GM12892 (cell line): ENCODE measurements around the gene WSCD1.

Experiments used
- DNase-seq: peaks from one replicate; pipeline ENCODE4 v3.0.0; 2011; ENCODE audit not compliant: insufficient read length
- FAIRE-seq: peaks from 2 replicates; lab custom pipeline; 2011; peaks lifted over from hg19 to GRCh38; lab: Jason Lieb, UNC
- POLR2A ChIP-seq: IDR thresholded peaks from 2 replicates; pipeline ENCODE4 v1.6.1; 2011; ENCODE audit warnings: low read depth, low read length, control low read depth
- POLR2AphosphoS5 ChIP-seq: IDR thresholded peaks from 2 replicates; pipeline ENCODE4 v1.6.1; 2011; ENCODE audit warnings: low read depth, low read length, control low read depth
- TAF1 ChIP-seq: IDR thresholded peaks from 2 replicates; pipeline ENCODE4 v1.6.1; 2011; ENCODE audit warnings: low read depth, mild to moderate bottlenecking, control low read depth, low read length, borderline replicate concordance

Gene WSCD1

DNA sequence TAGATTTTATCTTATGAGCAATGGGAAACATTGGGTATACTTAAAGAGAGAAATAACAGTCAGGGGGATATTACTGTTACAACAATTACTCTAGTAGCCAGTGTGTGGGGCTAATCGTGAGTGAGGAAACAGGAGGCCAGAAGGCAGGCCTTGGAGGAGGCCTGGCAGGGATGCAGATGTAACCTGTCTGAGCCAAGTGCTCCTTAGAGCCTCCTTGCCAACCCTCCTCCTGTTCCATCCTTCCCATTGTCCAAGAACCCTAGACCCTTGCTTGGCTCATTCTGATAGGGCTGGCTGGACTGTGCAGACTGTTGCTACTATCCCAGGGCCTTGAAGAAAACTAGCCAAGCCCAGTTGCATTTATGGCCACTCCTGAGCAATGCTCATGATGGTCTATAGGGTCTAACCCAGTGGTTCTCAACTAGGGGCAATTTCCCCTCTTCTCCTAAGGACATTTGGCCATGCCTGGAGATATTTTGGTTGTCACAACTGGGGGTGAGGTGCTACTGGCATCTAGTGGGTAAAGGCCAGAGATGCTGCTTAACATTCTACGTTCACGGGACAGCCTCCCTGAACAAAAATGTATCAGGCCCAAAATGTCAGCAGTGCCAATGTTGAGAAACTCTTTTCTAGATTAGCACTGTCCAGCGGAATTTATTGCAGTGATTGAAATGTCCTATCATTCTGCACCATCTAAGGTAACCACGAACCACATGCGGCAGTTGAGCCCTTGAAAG, 24.4 kb upstream of the WSCD1 start:
- TF ChIP-seq TAF1 (no peak), POLR2AphosphoS5 (no peak), POLR2A (no peak)
- DNase-seq = no peak

DNA sequence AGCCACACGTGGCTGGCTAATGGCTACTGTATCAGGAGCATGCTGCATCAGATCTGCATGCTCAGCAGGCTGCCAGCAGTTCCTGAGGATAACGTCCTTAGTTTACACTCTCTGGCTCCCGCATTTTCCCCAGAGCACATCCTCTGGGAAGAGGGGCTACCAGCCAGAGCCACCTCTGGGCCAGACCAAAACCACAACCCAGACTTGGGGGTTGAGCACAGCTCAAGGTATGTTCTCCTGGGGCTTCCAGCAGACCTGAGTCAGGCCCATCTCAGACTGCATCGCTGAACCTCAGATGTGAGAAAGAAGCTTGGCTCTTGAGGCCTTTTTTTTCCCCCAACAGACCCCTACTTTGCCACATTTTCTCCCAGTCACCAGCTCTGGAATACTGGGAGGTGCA, 23.7 kb upstream of the WSCD1 start:
- TF ChIP-seq TAF1 (no peak), POLR2A (no peak), POLR2AphosphoS5 (no peak)
- FAIRE-seq (no peak), DNase-seq (no peak)

More for the DNA sequence above, 24.4 kb upstream of the WSCD1 start:
- no peak for FAIRE-seq

DNA sequence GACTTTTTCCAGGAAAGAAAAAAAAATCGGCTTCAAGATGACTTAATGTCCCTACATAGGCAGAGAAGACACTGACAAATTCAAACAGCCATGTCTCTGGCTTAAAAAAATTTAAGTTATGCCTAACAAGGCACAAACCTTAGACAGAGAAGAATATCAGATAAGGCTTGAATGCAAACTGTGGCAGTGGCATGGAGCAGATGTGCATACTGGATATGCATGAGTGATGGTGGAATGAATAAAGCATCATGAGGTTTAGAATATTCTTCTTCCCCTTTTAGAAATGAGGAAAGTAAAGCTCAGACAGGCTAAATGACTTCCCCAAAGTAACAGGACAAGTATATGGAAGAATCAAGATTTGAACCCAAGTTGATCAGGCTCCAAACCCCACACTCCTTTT, 23.2 kb upstream of the WSCD1 start:
- no peak for TF ChIP-seq POLR2A
- no peak for TF ChIP-seq POLR2AphosphoS5
- no peak for TF ChIP-seq TAF1

DNA sequence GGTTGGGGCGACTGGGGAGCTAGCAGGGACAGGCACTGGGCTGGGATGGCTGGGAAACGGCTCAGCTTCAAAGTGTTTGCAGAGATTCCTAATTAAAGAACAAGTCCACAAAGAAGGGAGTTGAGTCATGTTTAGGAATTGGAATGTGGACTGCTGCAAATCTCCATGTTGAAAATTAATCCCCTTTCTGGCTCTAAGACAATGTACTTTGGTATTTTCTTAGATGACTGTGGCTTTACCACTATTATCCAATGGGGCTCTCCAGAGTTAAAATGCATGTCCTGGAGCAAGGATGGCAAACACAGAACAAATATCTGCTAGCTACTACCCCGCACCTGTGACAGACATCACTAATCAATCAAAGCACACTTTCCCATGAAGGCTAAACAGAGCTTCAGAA, 22.2 kb upstream of the WSCD1 start:
- no peak for FAIRE-seq

More for the DNA sequence above, 23.2 kb upstream of the WSCD1 start:
- no peak for FAIRE-seq
- DNase-seq = no peak

DNA sequence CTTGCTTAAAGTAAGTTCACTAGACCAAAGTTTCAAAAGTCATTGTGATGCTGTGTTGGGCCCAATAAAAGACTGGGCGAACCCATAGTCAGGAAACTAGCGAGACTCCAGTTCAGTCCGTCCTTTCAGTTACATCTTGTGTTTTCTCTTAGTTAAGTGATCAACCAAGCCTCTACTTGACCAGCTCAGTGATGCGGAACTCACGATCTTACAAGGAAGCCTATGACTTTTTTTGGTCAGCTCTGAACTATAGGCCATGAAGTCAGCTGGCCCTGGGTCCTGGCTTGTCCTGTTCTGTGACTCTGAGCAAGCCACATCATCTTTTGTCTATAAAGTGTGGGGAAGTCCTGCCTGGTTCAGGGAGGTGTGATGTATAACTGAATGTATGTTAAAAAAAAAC, 21.7 kb upstream of the WSCD1 start:
- FAIRE-seq (no peak), DNase-seq (no peak)
- TF ChIP-seq TAF1 (no peak), POLR2A (no peak), POLR2AphosphoS5 (no peak)

More for the DNA sequence above, 22.2 kb upstream of the WSCD1 start:
- TF ChIP-seq TAF1 = no peak
- no peak for TF ChIP-seq POLR2A
- no peak for TF ChIP-seq POLR2AphosphoS5
- DNase-seq = no peak

DNA sequence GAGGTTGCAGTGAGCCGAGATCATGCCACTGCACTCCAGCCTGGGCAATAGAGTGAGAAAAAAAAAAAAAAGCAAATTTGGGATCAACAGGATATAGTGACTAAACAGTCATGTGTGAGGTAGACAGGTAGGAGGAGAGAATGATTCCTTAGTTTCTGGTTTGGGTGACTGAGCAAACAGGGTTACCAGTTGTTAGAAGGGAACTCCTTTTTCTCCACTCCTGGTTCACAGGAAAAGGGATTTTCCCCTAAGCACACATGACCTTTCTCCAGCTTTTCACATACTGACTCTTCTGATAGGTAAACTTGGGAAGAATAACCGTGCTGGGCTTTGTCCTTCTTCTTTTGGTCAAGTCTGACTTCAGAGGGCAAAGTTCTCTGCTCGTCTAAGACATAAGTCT, 17.3 kb upstream of the WSCD1 start:
- no peak for TF ChIP-seq POLR2AphosphoS5
- TF ChIP-seq POLR2A = no peak
- TF ChIP-seq TAF1 = no peak
- FAIRE-seq (no peak), DNase-seq (no peak)

DNA sequence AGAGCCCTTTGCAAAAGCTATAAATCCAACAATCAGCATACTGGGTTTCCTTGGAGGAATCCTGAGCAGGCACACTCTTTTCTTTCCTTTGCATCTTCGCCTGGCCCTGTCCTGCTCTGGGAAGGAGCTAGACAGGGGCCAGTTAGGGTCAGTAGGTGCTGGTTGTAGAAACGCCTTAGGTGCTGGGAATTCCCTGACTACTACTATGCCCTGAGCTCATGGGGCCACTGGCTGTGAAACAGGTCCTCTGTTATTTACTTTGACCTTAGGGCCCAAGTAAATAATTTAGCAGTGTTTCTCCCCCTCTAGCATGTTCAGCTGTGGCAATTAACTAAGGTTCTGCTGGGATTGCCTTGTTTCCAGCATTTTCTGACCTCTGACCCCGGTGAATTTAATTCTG, 15.8 kb upstream of the WSCD1 start:
- TF ChIP-seq POLR2A (no peak), POLR2AphosphoS5 (no peak), TAF1 (no peak)
- DNase-seq (no peak), FAIRE-seq (no peak)

DNA sequence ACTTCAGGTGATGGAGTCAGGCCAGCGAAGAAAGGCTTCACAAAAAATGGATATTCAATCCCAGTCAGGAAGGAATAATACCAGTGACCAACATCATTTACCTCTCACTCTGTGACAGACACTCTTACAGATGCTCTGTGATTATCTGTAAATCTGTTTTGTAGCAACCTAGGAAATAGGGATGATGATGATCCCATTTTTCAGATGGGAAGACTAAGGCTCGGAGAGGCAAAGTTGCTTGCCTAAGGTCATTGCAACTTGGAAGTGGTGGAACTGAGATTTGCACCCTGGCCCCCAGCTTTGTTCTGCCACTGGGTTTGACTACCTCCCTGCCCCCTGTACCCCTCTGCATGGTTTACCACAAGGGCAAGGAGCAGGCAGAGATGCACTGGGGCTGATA, 14.1 kb upstream of the WSCD1 start:
- DNase-seq (no peak), FAIRE-seq (no peak)
- no peak for TF ChIP-seq POLR2AphosphoS5
- no peak for TF ChIP-seq POLR2A
- TF ChIP-seq TAF1 = no peak

DNA sequence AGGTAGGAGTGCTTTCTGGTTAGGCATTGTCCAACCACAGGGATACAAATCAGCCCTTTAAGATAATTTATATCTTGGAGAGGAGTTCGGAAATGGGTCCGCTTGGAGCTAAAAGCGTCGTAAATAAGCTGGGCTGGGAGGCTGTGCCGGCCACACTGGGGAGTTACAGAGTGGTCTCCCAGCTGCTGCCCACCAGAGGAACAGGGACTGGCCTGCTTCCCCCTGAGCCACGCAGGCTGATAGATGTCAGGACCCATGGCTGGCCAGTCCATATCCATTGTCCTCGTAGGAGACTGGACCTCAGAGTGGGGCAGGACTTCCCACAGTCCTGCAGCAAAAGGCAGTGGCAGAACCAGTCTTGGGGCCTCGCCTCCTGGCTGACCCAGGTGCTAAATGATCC, 12.6 kb upstream of the WSCD1 start:
- FAIRE-seq (no peak), DNase-seq (no peak)
- TF ChIP-seq POLR2A = no peak
- TF ChIP-seq POLR2AphosphoS5 = no peak
- no peak for TF ChIP-seq TAF1

DNA sequence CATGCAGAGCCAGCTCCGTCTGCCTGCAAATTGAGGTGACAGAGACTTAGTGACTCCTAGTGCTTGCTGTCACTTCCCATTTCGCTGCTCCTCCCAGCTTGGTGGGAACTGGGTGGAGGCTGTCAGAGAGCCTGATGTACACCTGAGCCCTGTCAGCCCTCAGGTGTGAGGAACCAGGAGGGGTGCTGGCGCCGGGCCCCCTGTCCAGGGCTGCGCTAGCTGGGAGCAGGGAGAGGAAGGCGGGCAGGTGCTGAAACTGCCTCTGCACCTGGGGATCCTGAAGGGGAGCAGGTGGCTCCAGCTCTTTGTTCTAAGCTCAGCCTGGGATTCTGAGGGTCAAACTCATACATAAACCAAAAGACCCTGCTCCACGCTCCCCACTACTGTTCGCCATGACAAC, 10.8 kb upstream of the WSCD1 start:
- DNase-seq (no peak), FAIRE-seq (no peak)
- TF ChIP-seq POLR2AphosphoS5 (no peak), POLR2A (no peak), TAF1 (no peak)

DNA sequence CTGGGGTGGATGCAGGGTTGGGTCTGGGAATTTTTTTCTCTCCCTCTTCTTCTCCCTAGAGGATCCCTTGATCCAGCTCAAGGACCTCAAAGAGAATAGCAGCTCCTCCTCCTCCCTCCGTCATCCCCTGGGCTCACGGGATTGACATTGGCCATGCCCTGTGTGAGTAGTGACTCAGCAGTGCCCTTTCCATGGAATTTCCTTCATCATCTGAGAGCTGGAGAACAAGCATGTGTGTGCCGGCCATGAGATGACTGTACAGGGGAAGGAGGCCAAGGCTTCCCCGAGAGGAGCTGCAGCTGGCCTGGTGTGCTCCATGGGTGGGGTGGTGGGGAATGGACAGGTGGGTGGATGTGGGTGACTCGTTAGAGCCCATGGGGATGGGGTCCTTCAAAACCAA, 8.9 kb upstream of the WSCD1 start:
- TF ChIP-seq TAF1 (no peak), POLR2AphosphoS5 (no peak), POLR2A (no peak)
- DNase-seq = no peak
- no peak for FAIRE-seq

DNA sequence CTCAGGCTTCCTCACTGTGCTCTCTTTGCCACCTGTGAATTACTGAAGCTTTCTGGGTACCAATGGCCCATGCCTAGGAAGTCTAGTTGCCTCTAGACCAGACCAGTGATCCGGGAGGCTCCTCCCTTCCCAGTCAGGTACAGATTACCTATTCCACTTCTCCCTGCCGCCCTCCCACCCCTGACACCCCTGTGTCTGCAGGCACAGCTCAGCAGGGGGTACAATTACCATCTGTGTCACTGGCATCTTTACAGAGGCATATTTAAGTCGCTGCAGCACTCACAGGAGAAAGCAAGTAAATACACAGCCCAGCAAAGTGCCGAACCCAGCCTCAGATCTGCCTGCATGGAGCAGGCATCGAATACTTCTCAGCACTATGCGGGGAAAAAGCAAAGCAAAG, 5.3 kb upstream of the WSCD1 start:
- DNase-seq = no peak
- no peak for FAIRE-seq
- TF ChIP-seq POLR2AphosphoS5 (no peak), TAF1 (no peak), POLR2A (no peak)

DNA sequence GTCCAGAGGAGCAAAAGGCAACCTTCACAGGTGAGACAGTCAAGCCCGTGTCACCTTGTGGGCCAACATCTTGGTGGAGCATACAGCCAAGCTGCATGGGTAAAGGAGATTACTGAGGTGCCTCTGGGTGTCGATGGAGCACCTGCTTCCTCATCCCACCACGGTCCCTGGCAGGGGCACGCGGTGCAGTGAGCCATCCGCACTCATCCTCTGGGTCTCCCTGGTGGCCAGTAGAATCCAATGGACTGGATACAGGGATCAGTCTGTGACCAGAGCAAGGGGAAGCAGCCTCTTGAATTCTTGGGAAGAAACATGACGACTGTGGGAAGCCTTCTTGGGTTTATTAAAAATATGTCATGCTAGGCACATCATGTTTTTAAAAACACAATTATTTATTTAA, 4.8 kb upstream of the WSCD1 start:
- TF ChIP-seq POLR2A (no peak), POLR2AphosphoS5 (no peak), TAF1 (no peak)
- DNase-seq = no peak
- no peak for FAIRE-seq
